ENCODE measurements around the gene DNASE1L3. TPM values are rescaled to one million over a fixed set of nuclear protein-coding genes. Genes with fewer than 3 reads are reported as not detected.

DNASE1L3 gene
- total RNA-seq, 1 experiment from 2014 or later = 0.27 TPM

- Mint-ChIP-seq H3K9me3 (ENCODE audit: unreplicated experiment) (no peaks in the 10 kb centered on the region), H3K4me1 (ENCODE audit: low read depth, unreplicated experiment) (peaks cover 12% of the 10 kb centered on the region), H3K27ac (ENCODE audit: unreplicated experiment) (no peak overlapping the region), H3K4me3 (ENCODE audit: unreplicated experiment) (no peak overlapping the region), H3K27me3 (ENCODE audit: insufficient read depth, unreplicated experiment) (no peaks in the 10 kb centered on the region), H3K36me3 (ENCODE audit: insufficient read depth, unreplicated experiment) (peaks cover 7% of the 10 kb centered on the region)
- ChIA-PET POLR2A (no interaction called here), CTCF (no interaction called here)
- BruUV-seq (replicated peaks) = no TSS peak
- Histone ChIP-seq H3K4me3 (ENCODE audit: low read depth, low read length) (no peak overlapping the region), H3K9me3 (peaks cover 3% of the 10 kb centered on the region; the same call in 1 of the 2 replicates), H3K36me3 (ENCODE audit: control insufficient read depth, insufficient read depth, low read length) (no peaks in the 10 kb centered on the region), H3K27me3 (replicated peaks; ENCODE audit: control insufficient read depth, insufficient read depth, low read length) (no peaks in the 10 kb centered on the region), H3K4me1 (peaks cover 3% of the 10 kb centered on the region; the same call in 1 of the 2 replicates)
- no peak for TF ChIP-seq CTCF (IDR thresholded peaks at IDR 0.05; ENCODE audit: insufficient read depth in 1 of 2, low read depth in 1 of 2, low read length in 1 of 2, severe bottlenecking in 1 of 2, unreplicated experiment in 1 of 2)
- intact Hi-C loops (cut with micrococcal nuclease; ENCODE audit: unreplicated experiment) = no loop called here
- DNase-seq = no peak
Measured at GRCh38 chr3:58206406-58207011, 4.3 kb downstream of the DNASE1L3 start.

GRCh38 chr3:58205981-58206380 lies 4.8 kb downstream of the DNASE1L3 start:
- Mint-ChIP-seq H3K27me3 (ENCODE audit: insufficient read depth, unreplicated experiment) (no peaks in the 10 kb centered on the region), H3K4me1 (ENCODE audit: low read depth, unreplicated experiment) (peaks cover 12% of the 10 kb centered on the region), H3K27ac (ENCODE audit: unreplicated experiment) (no peak overlapping the region), H3K36me3 (ENCODE audit: insufficient read depth, unreplicated experiment) (peaks cover 7% of the 10 kb centered on the region), H3K9me3 (ENCODE audit: unreplicated experiment) (no peaks in the 10 kb centered on the region), H3K4me3 (ENCODE audit: unreplicated experiment) (no peak overlapping the region)
- BruUV-seq (replicated peaks) = no TSS peak
- Histone ChIP-seq H3K4me1 (peaks cover 7% of the 10 kb centered on the region), H3K36me3 (ENCODE audit: control insufficient read depth, insufficient read depth, low read length) (no peaks in the 10 kb centered on the region), H3K27me3 (replicated peaks; ENCODE audit: control insufficient read depth, insufficient read depth, low read length) (no peaks in the 10 kb centered on the region), H3K9me3 (peaks cover 7% of the 10 kb centered on the region), H3K4me3 (ENCODE audit: low read depth, low read length) (no peak overlapping the region)
- DNase-seq = no peak
- ChIA-PET CTCF (no interaction called here), POLR2A (no interaction called here)
- TF ChIP-seq CTCF (IDR thresholded peaks at IDR 0.05; ENCODE audit: insufficient read depth in 1 of 2, low read depth in 1 of 2, low read length in 1 of 2, severe bottlenecking in 1 of 2, unreplicated experiment in 1 of 2) = no peak
- intact Hi-C loops (cut with micrococcal nuclease; ENCODE audit: unreplicated experiment) = no loop called here

- no peak for TF ChIP-seq CTCF (IDR thresholded peaks at IDR 0.05; ENCODE audit: insufficient read depth in 1 of 2, low read depth in 1 of 2, low read length in 1 of 2, severe bottlenecking in 1 of 2, unreplicated experiment in 1 of 2)
- peaks cover 7% of the 10 kb centered on the region for H3K4me1 Mint-ChIP-seq (ENCODE audit: low read depth, unreplicated experiment)
- Histone ChIP-seq H3K9me3 (peaks cover 9% of the 10 kb centered on the region), H3K4me1 (peaks cover 13% of the 10 kb centered on the region), H3K4me3 (ENCODE audit: low read depth, low read length) (no peak overlapping the region), H3K27me3 (replicated peaks; ENCODE audit: control insufficient read depth, insufficient read depth, low read length) (no peaks in the 10 kb centered on the region), H3K36me3 (ENCODE audit: control insufficient read depth, insufficient read depth, low read length) (no peaks in the 10 kb centered on the region)
- ChIA-PET CTCF (no interaction called here), POLR2A (no interaction called here)
- H3K27me3 Mint-ChIP-seq (ENCODE audit: insufficient read depth, unreplicated experiment) = no peaks in the 10 kb centered on the region
- intact Hi-C loops (cut with micrococcal nuclease; ENCODE audit: unreplicated experiment) = no loop called here
- peaks cover 7% of the 10 kb centered on the region for H3K36me3 Mint-ChIP-seq (ENCODE audit: insufficient read depth, unreplicated experiment)
- BruUV-seq (replicated peaks) = no TSS peak
- DNase-seq = no peak
- no peaks in the 10 kb centered on the region for H3K9me3 Mint-ChIP-seq (ENCODE audit: unreplicated experiment)
- H3K27ac Mint-ChIP-seq (ENCODE audit: unreplicated experiment) = no peak overlapping the region
- H3K4me3 Mint-ChIP-seq (ENCODE audit: unreplicated experiment) = no peak overlapping the region
Measured at GRCh38 chr3:58204720-58205119, 6.1 kb downstream of the DNASE1L3 start.
